Heart right ventricle (tissue), 16 donors: ENCODE measurements around the gene DPEP1. TPM values are rescaled to one million over a fixed set of nuclear protein-coding genes. Genes with fewer than 3 reads are reported as not detected.

Source experiments
- ATAC-seq, 8 donors: fragments of 200-7000 bp; cut with Tn5 transposase; one replicate each; pipeline ENCODE4 v1.9.1; 2020; ENCODE audit warnings: mild to moderate bottlenecking in 8 of 8, moderate library complexity in 8 of 8, moderate number of reproducible peaks in 1 of 8
- DNase-seq, 2 donors: peaks; one replicate each; pipeline ENCODE4 v3.0.0-alpha.2; 2020
- H3K27ac ChIP-seq, 10 donors: fragments of 200-600 bp; sonication (generic) in 2 of 10; one replicate each; pipeline versions ENCODE4 v1.5.0 to v1.8.0; 2020 to 2022; ENCODE audit warnings: mild to moderate bottlenecking in 3 of 10
- H3K27me3 ChIP-seq, 7 donors: fragments of 200-600 bp; one replicate each; pipeline ENCODE4 v1.8.0; 2021 to 2022; ENCODE audit warnings: mild to moderate bottlenecking in 2 of 7
- H3K36me3 ChIP-seq, 9 donors: fragments of 200-600 bp; sonication (generic) in 1 of 9; one replicate each; pipeline versions ENCODE4 v1.5.0 to v1.8.0; 2020 to 2022; ENCODE audit warnings: mild to moderate bottlenecking in 2 of 9
- H3K4me1 ChIP-seq, 9 donors: fragments of 200-600 bp; sonication (generic) in 1 of 9; one replicate each; pipeline versions ENCODE4 v1.5.0 to v1.8.0; 2020 to 2022; ENCODE audit warnings: mild to moderate bottlenecking in 4 of 9
- H3K4me3 ChIP-seq, 10 donors: fragments of 200-600 bp; sonication (generic) in 2 of 10; one replicate each; pipeline versions ENCODE4 v1.5.0 to v1.8.0; 2020 to 2022; ENCODE audit warnings: mild to moderate bottlenecking in 7 of 10, moderate library complexity in 2 of 10
- H3K9me3 ChIP-seq, 11 donors: fragments of 200-600 bp in 10 of 11; sonication (generic) in 2 of 11; one replicate each; pipeline versions ENCODE4 v1.5.0 to v1.8.0; 2013 to 2022; ENCODE audit warnings: mild to moderate bottlenecking in 2 of 11, control low read depth in 1 of 11, moderate library complexity in 1 of 11
- CTCF ChIP-seq, 9 donors: fragments of 200-600 bp; sonication (generic) in 2 of 9; IDR thresholded peaks; one replicate each; pipeline versions ENCODE4 v1.5.0 to v1.8.0; 2021 to 2022; ENCODE audit warnings: antibody characterized with exemption in 9 of 9, mild to moderate bottlenecking in 5 of 9, moderate library complexity in 1 of 9
- WGBS, 2 donors: extraction: QIAGEN DNeasy Blood & Tissue Kit; methylation state at CpG; one replicate each; pipeline ENCODE4 v1.1.7; 2013; ENCODE audit warnings: inconsistent platforms in 1 of 2; 5-methylcytosine and 5-hydroxymethylcytosine counted together
- intact Hi-C, 10 donors: fragments of 100-400 bp; cut with DNase I; formaldehyde crosslinking; loops; one replicate each; pipeline versions ENCODE4 v1.11.1 to v1.14.2; 2022
- polyA plus RNA-seq, 2 donors: library from polyadenylated mRNA; stranded (reverse); fragments of 200-250 nt; gene quantifications; one replicate each; pipeline ENCODE4 v1.2.3, GENCODE V29; 2013
- total RNA-seq, 10 donors: library from RNA; stranded (reverse); fragmentation: NEBNext Ultra II Directional in 3 of 10; extraction: Animal tissue kit (Norgen Biotek cat#: 25700) in 3 of 10; gene quantifications; one replicate each; pipeline versions ENCODE4 v1.2.1 to v1.2.4, GENCODE V29; 2021 to 2023
- donor health status: Arrhythmogenic right ventricular cardiomyopathy.
- donor health status: ischemic (EF 13 %, LVEDD 7.1; RV severe dilation, severe dysfunction).
- donor health status: healthy with polysubstance abuse.
- donor health status: DM: no; HTN: yes; CAD: no.
- donor health status: DM: no; HTN: no; CAD: no.
- donor health status: ischemic (EF 25% LVEDD 6.9; RV normal size, moderate dysfunction).
- donor health status: ischemic (EF 25% LVEDD 5.7; RV mildly dilated, moderate dysfunction).
- donor health status: healthy.
- donor health status: DM: yes; HTN: yes; CAD: no.
- donor health status: Ischemic cardiomyopathy.
- donor health status: ischemic (EF 35%, LVEDD 5.7; RV mildly dilated, moderate dysfunction).
- donor health status: nonischemic (EF 11% LVEDD 7.7; RV severe dilation, severe dysfunction).
- donor health status: DM: yes; HTN: yes; CAD: no.
- donor health status: PGD.
- donor health status: ischemic (EF 29% LVEDD 5.4; RV normal size, mild dysfunction).
- donor health status: nonischemic (EF 23%, LVEDD 6.1; RV moderate dilation, normal function).

The DPEP1 gene
- total and polyA plus RNA-seq, 12 donors = 0.09 TPM; not detected in 11

- WGBS, 2 donors = 12% methylated on average over 42 of the region's 42 CpGs
- no peak for DNase-seq
- no peaks in the 10 kb centered on the region for H3K27me3 ChIP-seq
- H3K27ac ChIP-seq = peak overlapping the region; percentile 69 to 95 (median 90)
- peak in 7 of 8 donors; percentile 9 to 54 (median 25) for ATAC-seq
- TF ChIP-seq CTCF (IDR thresholded peaks at IDR 0.05) = no peak
- H3K4me3 ChIP-seq = peak overlapping the region; percentile 63 to 96 (median 82)
- peaks cover 0 to 37% (median 7%) of the 10 kb centered on the region in 9 donors for H3K36me3 ChIP-seq
- peaks cover 0 to 8% (median 0%) of the 10 kb centered on the region in 11 donors for H3K9me3 ChIP-seq
- H3K4me1 ChIP-seq = peaks cover 4 to 14% (median 9%) of the 10 kb centered on the region in 9 donors
- intact Hi-C loops = no loop called here
These were observed 73.9 kb downstream of the DPEP1 start for GRCh38 chr16:89687092-89687940.

Other genes starting within 250 kb of the DPEP1 start
- gene ANKRD11, start 123.1 kb upstream of the DPEP1 start, total RNA-seq = 10 to 100 TPM; 55.9 to 93.6 (median 67.4) TPM
- 10 to 100 TPM; 47.7 to 65.5 TPM for gene ANKRD11, start 123.1 kb upstream of the DPEP1 start, polyA plus RNA-seq
- gene SPG7, start 105.2 kb upstream of the DPEP1 start, total RNA-seq = 100 to 1,000 TPM in 5 of 10 donors, 10 to 100 TPM in 5; 85.4 to 145 (median 101) TPM
- gene SPG7, start 105.2 kb upstream of the DPEP1 start, polyA plus RNA-seq = 100 to 1,000 TPM in 1 of 2 donors, 10 to 100 TPM in 1; 69.8 to 116 TPM
- 1,000 to 10,000 TPM in 4 of 10 donors, 100 to 1,000 TPM in 6; 786 to 1,426 (median 935) TPM for gene RPL13, start 53.0 kb upstream of the DPEP1 start, total RNA-seq
- gene RPL13, start 53.0 kb upstream of the DPEP1 start, polyA plus RNA-seq = 1,000 to 10,000 TPM; 3,221 to 7,398 TPM
- gene CPNE7, start 37.9 kb upstream of the DPEP1 start, total RNA-seq = under 1 TPM in 1 of 10 donors, not detected in 9; 0.16 TPM
- under 1 TPM in 1 of 2 donors, not detected in 1; 0.33 TPM for gene CPNE7, start 37.9 kb upstream of the DPEP1 start, polyA plus RNA-seq
- gene CHMP1A, start 44.1 kb downstream of the DPEP1 start, total RNA-seq = 10 to 100 TPM; 31.5 to 47.4 (median 36.7) TPM
- 10 to 100 TPM; 30.6 to 71.4 TPM for gene CHMP1A, start 44.1 kb downstream of the DPEP1 start, polyA plus RNA-seq
- 1 to 10 TPM in 9 of 10 donors, under 1 TPM in 1; 0.76 to 4.6 (median 2.4) TPM for gene SPATA33, start 44.2 kb downstream of the DPEP1 start, total RNA-seq
- gene SPATA33, start 44.2 kb downstream of the DPEP1 start, polyA plus RNA-seq = 1 to 10 TPM; 4.1 TPM
- 10 to 100 TPM; 14.7 to 31.4 (median 21.6) TPM for gene CDK10, start 73.0 kb downstream of the DPEP1 start, total RNA-seq
- gene CDK10, start 73.0 kb downstream of the DPEP1 start, polyA plus RNA-seq = 10 to 100 TPM; 35.9 to 63.4 TPM
- 1 to 10 TPM; 1.9 to 4.1 (median 2.9) TPM for gene SPATA2L, start 88.1 kb downstream of the DPEP1 start, total RNA-seq
- 10 to 100 TPM in 1 of 2 donors, 1 to 10 TPM in 1; 3.2 to 13.0 TPM for gene SPATA2L, start 88.1 kb downstream of the DPEP1 start, polyA plus RNA-seq
- 10 to 100 TPM in 9 of 10 donors, 1 to 10 TPM in 1; 9.3 to 15.6 (median 11.8) TPM for gene VPS9D1, start 107.3 kb downstream of the DPEP1 start, total RNA-seq
- 10 to 100 TPM in 1 of 2 donors, 1 to 10 TPM in 1; 7.0 to 41.0 TPM for gene VPS9D1, start 107.3 kb downstream of the DPEP1 start, polyA plus RNA-seq
- gene ZNF276, start 107.9 kb downstream of the DPEP1 start, total RNA-seq = 10 to 100 TPM in 9 of 10 donors, 1 to 10 TPM in 1; 8.2 to 16.0 (median 12.8) TPM
- gene ZNF276, start 107.9 kb downstream of the DPEP1 start, polyA plus RNA-seq = 10 to 100 TPM; 12.2 to 29.3 TPM
- 100 to 1,000 TPM in 1 of 10 donors, 1 to 10 TPM in 9; 1.0 to 101 (median 2.0) TPM for gene FANCA, start 203.0 kb downstream of the DPEP1 start, total RNA-seq
- gene FANCA, start 203.0 kb downstream of the DPEP1 start, polyA plus RNA-seq = 1 to 10 TPM; 2.8 to 4.0 TPM
- gene SPIRE2, start 214.8 kb downstream of the DPEP1 start, total RNA-seq = 1 to 10 TPM in 6 of 10 donors, under 1 TPM in 4; 0.46 to 1.9 (median 1.2) TPM
- gene SPIRE2, start 214.8 kb downstream of the DPEP1 start, polyA plus RNA-seq = 1 to 10 TPM in 1 of 2 donors, under 1 TPM in 1; 0.52 to 1.5 TPM